ENCODE data around the gene NDST3.

DNA sequence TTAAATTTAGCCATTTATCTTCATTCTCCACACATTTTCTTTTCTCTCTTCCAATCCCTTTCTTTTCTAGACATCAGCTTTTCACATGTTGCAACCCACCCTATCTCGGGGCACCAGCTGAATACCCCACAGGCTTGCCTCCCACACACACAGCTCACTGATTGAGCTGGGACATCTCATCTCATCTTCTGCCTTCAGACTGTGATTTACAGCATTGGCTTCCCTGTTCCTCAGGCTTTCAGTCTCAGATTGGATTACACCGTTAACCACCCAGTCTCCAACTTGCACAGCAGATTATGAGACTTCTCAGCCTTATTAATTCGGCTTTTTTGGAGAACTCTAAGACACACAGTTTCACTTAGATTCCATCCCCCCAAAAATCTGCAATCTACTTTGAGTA, 224.8 kb downstream of the NDST3 start:
- no peak for TF ChIP-seq GATA2 (IDR thresholded peaks at IDR 0.05; ENCODE audit: low read depth, low read length)
- no peak for TF ChIP-seq GATA3 (IDR thresholded peaks at IDR 0.05; ENCODE audit: low read depth, low read length)
